Measurements from ENCODE around the gene TMIGD1. TPM values are rescaled to one million over a fixed set of nuclear protein-coding genes. Genes with fewer than 3 reads are reported as not detected.

Gene TMIGD1
- polyA plus RNA-seq, 2 donors, result not detected

DNA sequence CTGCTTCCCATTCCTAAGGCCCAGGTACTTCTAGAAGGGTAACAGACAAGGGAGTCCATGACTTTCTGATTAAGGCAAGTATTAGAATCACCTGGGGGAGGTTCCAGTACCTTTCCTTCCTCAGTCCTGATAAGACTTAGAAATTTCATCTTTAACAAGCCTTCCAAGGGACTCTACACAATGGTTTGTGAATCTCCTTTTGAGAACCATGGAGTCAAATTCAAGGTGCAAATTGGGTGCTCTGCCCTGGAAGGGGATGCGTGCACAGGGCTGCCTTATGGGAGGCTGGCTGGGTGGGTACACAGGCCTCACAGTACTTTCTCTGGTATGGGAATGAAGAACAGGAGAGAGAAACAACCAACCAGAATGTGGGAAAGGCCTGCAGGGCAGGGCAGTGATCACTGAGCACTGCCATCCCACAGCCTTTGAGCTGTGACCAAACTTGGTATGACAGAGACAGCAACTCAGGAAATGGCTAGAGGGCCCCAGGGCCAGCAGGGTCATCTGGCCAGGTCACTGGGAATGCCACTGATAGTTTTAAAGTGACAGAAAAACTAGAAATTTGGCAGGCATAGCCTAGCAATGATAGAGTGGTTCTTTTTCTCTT lies 3.6 kb upstream of the TMIGD1 start:
- Histone ChIP-seq H3K4me1 (ENCODE audit: control insufficient read depth in 2 of 2, insufficient read depth in 2 of 2, low read length in 1 of 2) (no peaks in the 10 kb centered on the region), H3K9me3 (ENCODE audit: control insufficient read depth in 2 of 2, insufficient read depth in 1 of 2, low read depth in 1 of 2, low read length in 1 of 2) (no peaks in the 10 kb centered on the region), H3K27ac (ENCODE audit: low read depth in 2 of 2, low read length in 1 of 2) (no peak overlapping the region), H3K27me3 (ENCODE audit: control insufficient read depth in 1 of 2, insufficient read depth in 2 of 2, low read length in 2 of 2) (no peaks in the 10 kb centered on the region), H3K36me3 (ENCODE audit: control insufficient read depth in 2 of 2, insufficient read depth in 2 of 2, low read length in 1 of 2) (no peaks in the 10 kb centered on the region), H3K4me3 (ENCODE audit: low read depth in 1 of 2, low read length in 2 of 2) (no peak overlapping the region)
- WGBS, 2 donors, result 96 to 100% methylated on average over 1 of the region's 1 CpG

DNA sequence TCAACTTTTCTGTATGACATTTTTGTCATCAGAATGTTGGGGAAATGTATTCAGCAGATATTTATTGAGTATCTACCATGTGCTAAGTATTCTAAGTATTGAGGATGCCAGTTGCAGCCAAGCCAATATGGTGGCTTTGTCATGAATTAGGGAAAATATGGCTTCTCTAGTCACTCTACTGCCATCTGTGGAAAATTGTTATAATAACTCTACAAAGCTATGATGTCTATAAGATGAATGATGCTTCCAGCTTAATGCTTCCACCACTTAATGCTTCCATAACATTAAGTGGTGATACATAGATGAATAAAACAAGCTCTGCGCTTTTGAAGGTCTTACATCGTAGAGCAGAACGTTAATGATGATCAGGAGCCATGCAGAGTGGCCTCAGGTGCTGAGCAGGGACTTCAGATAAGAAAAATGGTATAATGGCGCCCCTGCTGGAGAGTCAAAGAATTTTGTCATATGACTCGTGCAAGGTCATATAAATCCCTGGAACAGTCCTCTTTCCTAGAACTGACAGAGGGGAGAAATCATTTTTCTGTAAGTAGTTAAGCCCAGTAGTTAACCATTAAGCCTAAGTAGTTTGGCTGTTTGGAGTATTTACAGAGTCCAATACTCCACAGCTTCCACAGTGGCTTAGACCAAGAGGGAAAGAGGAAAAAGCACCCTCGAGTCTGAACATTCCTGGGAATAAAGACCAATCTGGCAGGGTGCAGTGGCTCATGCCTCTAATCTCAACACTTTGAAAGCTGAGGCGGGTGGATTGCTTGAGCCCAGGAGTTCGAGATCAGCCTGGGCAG lies 2.7 kb upstream of the TMIGD1 start:
- H3K9me3 ChIP-seq (ENCODE audit: control insufficient read depth in 2 of 2, insufficient read depth in 1 of 2, low read depth in 1 of 2, low read length in 1 of 2), result no peaks in the 10 kb centered on the region
- H3K4me1 ChIP-seq (ENCODE audit: control insufficient read depth in 2 of 2, insufficient read depth in 2 of 2, low read length in 1 of 2), result no peaks in the 10 kb centered on the region
- no peak overlapping the region for H3K27ac ChIP-seq (ENCODE audit: low read depth in 2 of 2, low read length in 1 of 2)
- no peaks in the 10 kb centered on the region for H3K36me3 ChIP-seq (ENCODE audit: control insufficient read depth in 2 of 2, insufficient read depth in 2 of 2, low read length in 1 of 2)
- H3K4me3 ChIP-seq (ENCODE audit: low read depth in 1 of 2, low read length in 2 of 2), result no peak overlapping the region
- WGBS, 2 donors, result 44 to 55% methylated on average over 8 of the region's 8 CpGs
- no peaks in the 10 kb centered on the region for H3K27me3 ChIP-seq (ENCODE audit: control insufficient read depth in 1 of 2, insufficient read depth in 2 of 2, low read length in 2 of 2)

DNA sequence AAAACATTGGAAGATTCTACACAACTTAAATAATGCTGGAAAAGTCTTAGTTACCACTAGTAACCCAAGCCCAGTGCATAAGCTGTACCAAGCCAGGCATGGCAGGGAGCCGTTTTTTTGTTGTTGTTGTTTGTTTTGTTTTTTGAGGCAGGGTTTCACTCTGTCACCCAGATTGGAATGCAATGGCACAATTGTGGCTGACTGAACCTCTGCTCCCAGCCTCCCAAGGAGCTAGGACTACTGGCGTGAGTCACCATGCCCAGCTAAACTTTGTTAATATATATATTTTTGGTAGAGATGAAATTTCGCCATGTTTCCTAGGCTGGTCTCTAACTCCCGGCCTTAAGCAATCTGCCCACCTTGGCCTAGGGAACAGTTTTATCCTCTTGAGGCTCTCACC lies 564 bp upstream of the TMIGD1 start:
- 90 to 95% methylated on average over 4 of the region's 4 CpGs for WGBS, 2 donors

DNA sequence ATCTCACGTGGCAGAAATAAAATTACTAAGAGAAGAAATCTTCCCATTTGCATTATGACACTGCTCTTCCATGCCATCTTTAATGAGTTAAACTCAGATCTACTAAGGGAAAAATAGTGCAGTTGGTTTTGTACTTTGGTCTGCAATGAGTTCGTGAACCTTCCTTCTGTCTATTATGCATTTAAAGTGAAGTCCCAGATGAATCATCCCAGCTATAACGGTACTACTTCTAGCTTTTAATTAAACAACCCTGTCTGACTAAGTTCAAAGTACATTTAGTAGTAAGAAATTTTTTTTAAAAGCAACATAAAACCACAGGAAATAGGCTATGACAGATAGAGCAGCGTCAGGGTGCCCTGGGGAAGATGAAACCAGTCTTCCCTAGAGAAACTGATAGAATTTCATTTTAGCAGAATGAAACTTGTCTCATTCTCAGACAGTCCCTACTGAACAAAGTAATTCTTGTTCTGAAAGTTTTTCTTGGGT lies 1.8 kb downstream of the TMIGD1 start:
- WGBS, 2 donors, result 49 to 50% methylated on average over 4 of the region's 4 CpGs
- Histone ChIP-seq H3K36me3 (ENCODE audit: control insufficient read depth in 2 of 2, insufficient read depth in 2 of 2, low read length in 1 of 2) (no peaks in the 10 kb centered on the region), H3K4me3 (ENCODE audit: low read depth in 1 of 2, low read length in 2 of 2) (no peak overlapping the region), H3K27me3 (ENCODE audit: control insufficient read depth in 1 of 2, insufficient read depth in 2 of 2, low read length in 2 of 2) (no peaks in the 10 kb centered on the region), H3K27ac (ENCODE audit: low read depth in 2 of 2, low read length in 1 of 2) (no peak overlapping the region), H3K9me3 (ENCODE audit: control insufficient read depth in 2 of 2, insufficient read depth in 1 of 2, low read depth in 1 of 2, low read length in 1 of 2) (no peaks in the 10 kb centered on the region), H3K4me1 (ENCODE audit: control insufficient read depth in 2 of 2, insufficient read depth in 2 of 2, low read length in 1 of 2) (no peaks in the 10 kb centered on the region)

More for the DNA sequence above, 564 bp upstream of the TMIGD1 start:
- Histone ChIP-seq H3K4me3 (ENCODE audit: low read depth in 1 of 2, low read length in 2 of 2) (no peak overlapping the region), H3K9me3 (ENCODE audit: control insufficient read depth in 2 of 2, insufficient read depth in 1 of 2, low read depth in 1 of 2, low read length in 1 of 2) (no peaks in the 10 kb centered on the region), H3K4me1 (ENCODE audit: control insufficient read depth in 2 of 2, insufficient read depth in 2 of 2, low read length in 1 of 2) (no peaks in the 10 kb centered on the region), H3K36me3 (ENCODE audit: control insufficient read depth in 2 of 2, insufficient read depth in 2 of 2, low read length in 1 of 2) (no peaks in the 10 kb centered on the region), H3K27ac (ENCODE audit: low read depth in 2 of 2, low read length in 1 of 2) (peak overlapping the region in 1 of 2 donors; percentile 7), H3K27me3 (ENCODE audit: control insufficient read depth in 1 of 2, insufficient read depth in 2 of 2, low read length in 2 of 2) (no peaks in the 10 kb centered on the region)

GRCh38 chr17:30326809-30327208 lies 7.0 kb downstream of the TMIGD1 start:
- Histone ChIP-seq H3K9me3 (ENCODE audit: control insufficient read depth in 2 of 2, insufficient read depth in 1 of 2, low read depth in 1 of 2, low read length in 1 of 2) (no peaks in the 10 kb centered on the region), H3K27me3 (ENCODE audit: control insufficient read depth in 1 of 2, insufficient read depth in 2 of 2, low read length in 2 of 2) (no peaks in the 10 kb centered on the region), H3K27ac (ENCODE audit: low read depth in 2 of 2, low read length in 1 of 2) (no peak overlapping the region), H3K4me3 (ENCODE audit: low read depth in 1 of 2, low read length in 2 of 2) (no peak overlapping the region), H3K4me1 (ENCODE audit: control insufficient read depth in 2 of 2, insufficient read depth in 2 of 2, low read length in 1 of 2) (no peaks in the 10 kb centered on the region), H3K36me3 (ENCODE audit: control insufficient read depth in 2 of 2, insufficient read depth in 2 of 2, low read length in 1 of 2) (no peaks in the 10 kb centered on the region)
- WGBS, 2 donors, result 13 to 16% methylated on average over 1 of the region's 1 CpG

- H3K27ac ChIP-seq (ENCODE audit: low read depth in 2 of 2, low read length in 1 of 2), result no peak overlapping the region
- 65 to 85% methylated on average over 7 of the region's 7 CpGs for WGBS, 2 donors
- H3K36me3 ChIP-seq (ENCODE audit: control insufficient read depth in 2 of 2, insufficient read depth in 2 of 2, low read length in 1 of 2), result no peaks in the 10 kb centered on the region
- no peaks in the 10 kb centered on the region for H3K9me3 ChIP-seq (ENCODE audit: control insufficient read depth in 2 of 2, insufficient read depth in 1 of 2, low read depth in 1 of 2, low read length in 1 of 2)
- H3K27me3 ChIP-seq (ENCODE audit: control insufficient read depth in 1 of 2, insufficient read depth in 2 of 2, low read length in 2 of 2), result no peaks in the 10 kb centered on the region
- no peaks in the 10 kb centered on the region for H3K4me1 ChIP-seq (ENCODE audit: control insufficient read depth in 2 of 2, insufficient read depth in 2 of 2, low read length in 1 of 2)
- no peak overlapping the region for H3K4me3 ChIP-seq (ENCODE audit: low read depth in 1 of 2, low read length in 2 of 2)
These were observed 9.1 kb downstream of the TMIGD1 start for GRCh38 chr17:30324723-30325122.

DNA sequence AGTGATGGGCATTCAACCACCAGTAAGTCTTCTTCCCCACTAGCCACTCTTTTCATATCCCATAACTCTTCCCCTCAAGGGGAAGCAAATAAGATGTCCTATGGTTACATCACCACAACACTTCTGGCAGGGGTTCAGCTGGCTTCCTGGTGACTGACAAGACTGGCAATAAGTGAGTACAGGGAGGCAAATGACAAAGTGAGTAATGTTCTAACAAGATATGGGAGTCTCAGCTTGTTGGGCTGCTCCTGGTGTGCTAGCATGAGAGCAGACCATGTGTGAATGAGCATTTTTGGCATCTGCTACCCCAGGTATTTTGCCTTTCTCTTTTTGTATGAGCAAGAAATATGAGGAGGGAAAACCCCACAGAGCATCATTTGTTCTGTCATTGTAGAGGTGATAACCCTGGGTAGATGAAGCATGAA lies 9.9 kb downstream of the TMIGD1 start:
- Histone ChIP-seq H3K9me3 (ENCODE audit: control insufficient read depth in 2 of 2, insufficient read depth in 1 of 2, low read depth in 1 of 2, low read length in 1 of 2) (no peaks in the 10 kb centered on the region), H3K36me3 (ENCODE audit: control insufficient read depth in 2 of 2, insufficient read depth in 2 of 2, low read length in 1 of 2) (no peaks in the 10 kb centered on the region), H3K27me3 (ENCODE audit: control insufficient read depth in 1 of 2, insufficient read depth in 2 of 2, low read length in 2 of 2) (no peaks in the 10 kb centered on the region), H3K4me1 (ENCODE audit: control insufficient read depth in 2 of 2, insufficient read depth in 2 of 2, low read length in 1 of 2) (no peaks in the 10 kb centered on the region), H3K27ac (ENCODE audit: low read depth in 2 of 2, low read length in 1 of 2) (peak overlapping the region in 1 of 2 donors; percentile 51), H3K4me3 (ENCODE audit: low read depth in 1 of 2, low read length in 2 of 2) (no peak overlapping the region)

- no peaks in the 10 kb centered on the region for H3K4me1 ChIP-seq (ENCODE audit: control insufficient read depth in 2 of 2, insufficient read depth in 2 of 2, low read length in 1 of 2)
These were observed 10.5 kb downstream of the TMIGD1 start for GRCh38 chr17:30323262-30323894.

DNA sequence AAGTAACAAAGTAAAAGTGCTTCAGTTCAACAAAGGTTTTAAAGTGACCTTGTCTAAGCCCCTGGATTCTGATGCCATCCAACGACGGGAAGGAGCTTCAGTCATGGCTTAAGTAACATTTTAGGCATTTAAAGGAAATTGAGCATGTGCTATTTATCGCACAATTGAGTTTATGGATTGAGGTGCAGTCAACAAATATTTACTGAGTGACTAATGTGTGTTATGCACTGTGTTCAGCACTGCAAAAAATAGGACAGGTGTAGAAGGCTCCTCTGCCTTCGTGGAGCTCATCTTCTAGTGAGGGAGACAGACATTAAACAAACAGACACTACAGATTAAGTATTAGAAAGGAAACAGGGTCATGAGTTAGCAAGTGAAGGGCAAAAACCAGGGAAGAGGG lies 12.5 kb downstream of the TMIGD1 start:
- Histone ChIP-seq H3K4me1 (ENCODE audit: control insufficient read depth in 2 of 2, insufficient read depth in 2 of 2, low read length in 1 of 2) (no peaks in the 10 kb centered on the region), H3K27me3 (ENCODE audit: control insufficient read depth in 1 of 2, insufficient read depth in 2 of 2, low read length in 2 of 2) (no peaks in the 10 kb centered on the region), H3K36me3 (ENCODE audit: control insufficient read depth in 2 of 2, insufficient read depth in 2 of 2, low read length in 1 of 2) (no peaks in the 10 kb centered on the region), H3K4me3 (ENCODE audit: low read depth in 1 of 2, low read length in 2 of 2) (no peak overlapping the region), H3K9me3 (ENCODE audit: control insufficient read depth in 2 of 2, insufficient read depth in 1 of 2, low read depth in 1 of 2, low read length in 1 of 2) (no peaks in the 10 kb centered on the region), H3K27ac (ENCODE audit: low read depth in 2 of 2, low read length in 1 of 2) (no peak overlapping the region)
- 49 to 59% methylated on average over 4 of the region's 4 CpGs for WGBS, 2 donors

More at GRCh38 chr17:30323262-30323894, 10.5 kb downstream of the TMIGD1 start:
- H3K27ac ChIP-seq (ENCODE audit: low read depth in 2 of 2, low read length in 1 of 2), result peak overlapping the region in 1 of 2 donors; percentile 51
- H3K9me3 ChIP-seq (ENCODE audit: control insufficient read depth in 2 of 2, insufficient read depth in 1 of 2, low read depth in 1 of 2, low read length in 1 of 2), result no peaks in the 10 kb centered on the region
- WGBS, 2 donors, result 37 to 49% methylated on average over 5 of the region's 5 CpGs
- H3K36me3 ChIP-seq (ENCODE audit: control insufficient read depth in 2 of 2, insufficient read depth in 2 of 2, low read length in 1 of 2), result no peaks in the 10 kb centered on the region
- H3K4me3 ChIP-seq (ENCODE audit: low read depth in 1 of 2, low read length in 2 of 2), result no peak overlapping the region
- no peaks in the 10 kb centered on the region for H3K27me3 ChIP-seq (ENCODE audit: control insufficient read depth in 1 of 2, insufficient read depth in 2 of 2, low read length in 2 of 2)

Measured in esophagus (tissue), 2 donors.